Measurements from ENCODE around the gene DAB2IP. TPM values are rescaled to one million over a fixed set of nuclear protein-coding genes. Genes with fewer than 3 reads are reported as not detected.
A peak's percentile ranks its signal among the peaks of the same experiment; 100 is the strongest.

Gene DAB2IP
- polyA plus RNA-seq, 1 donor (not counting 4 experiments of a cell fraction or from before 2014, with no cell fraction given) = 28.6 TPM

DNA sequence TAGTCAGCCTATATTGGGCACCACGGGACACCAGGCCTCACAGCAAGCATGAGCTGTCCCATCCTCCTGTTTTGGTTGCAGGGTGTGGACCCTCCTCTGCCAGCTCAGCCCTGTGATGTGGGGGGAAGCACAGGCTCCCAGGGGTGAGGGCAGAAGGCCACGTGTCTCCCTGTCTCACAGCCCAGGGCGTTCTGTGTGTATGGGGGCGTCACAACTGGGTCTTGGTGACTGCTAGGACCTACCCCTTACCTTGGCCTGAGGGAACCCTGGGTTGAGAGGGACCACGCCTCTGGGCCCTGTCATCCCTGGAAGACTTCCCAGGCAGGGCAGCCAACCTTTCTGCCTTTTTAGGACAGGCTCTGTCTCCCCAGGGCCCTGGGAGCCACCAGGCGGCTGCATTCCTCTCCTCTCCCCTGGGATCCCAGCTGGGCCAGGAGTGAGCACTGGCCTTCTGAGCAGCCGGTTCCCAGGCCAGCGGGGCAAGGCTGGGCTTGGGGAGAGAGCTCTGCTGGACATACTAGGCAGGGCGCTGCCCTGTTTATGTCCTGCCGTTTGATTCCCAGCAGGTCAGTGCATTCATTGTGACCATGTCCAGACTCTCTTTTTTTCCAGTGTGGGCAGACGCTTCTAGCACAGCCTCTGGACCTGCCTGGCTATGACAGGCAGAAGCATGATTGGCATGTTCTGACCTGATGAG is 97.4 kb downstream of the DAB2IP start:
- Histone ChIP-seq H3K4me1 (ENCODE audit: control insufficient read depth, extremely low read depth, insufficient read depth, low read length) (peaks cover 17% of the 10 kb centered on the region), H3K27ac (ENCODE audit: control insufficient read depth, insufficient read depth, low read length) (peak overlapping the region; percentile 18), H4K20me1 (ENCODE audit: control insufficient read depth, extremely low read depth, insufficient read depth, low read length) (peaks cover 12% of the 10 kb centered on the region)

DNA sequence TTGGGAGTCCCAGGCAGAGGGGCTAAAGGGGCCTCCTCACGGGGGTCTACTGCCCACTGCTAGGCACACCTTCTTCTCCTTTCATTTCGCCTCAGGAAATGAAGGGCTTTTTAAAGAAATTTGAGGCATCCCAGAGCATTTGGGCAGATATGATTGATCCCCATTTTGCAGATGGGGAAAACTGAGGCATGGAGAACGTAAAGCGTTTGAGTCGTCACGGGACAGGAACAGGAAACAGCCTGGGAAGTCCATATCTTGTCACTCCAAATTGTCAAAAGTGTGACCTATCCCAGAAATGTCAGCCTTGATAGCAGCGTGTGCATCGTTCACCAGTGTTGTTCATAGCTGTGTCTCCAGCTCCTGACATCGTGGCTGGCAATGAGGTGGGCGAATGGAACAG is 98.2 kb downstream of the DAB2IP start:
- peaks cover 15% of the 10 kb centered on the region for H3K9me1 ChIP-seq (ENCODE audit: control insufficient read depth, extremely low read depth, insufficient read depth, low read length)
- DNase-seq (ENCODE audit: low read depth, low spot score) = no peak
- peaks cover 23% of the 10 kb centered on the region for H3K4me1 ChIP-seq (ENCODE audit: control insufficient read depth, extremely low read depth, insufficient read depth, low read length)
- no peaks in the 10 kb centered on the region for H3K9me3 ChIP-seq (ENCODE audit: control insufficient read depth, low read depth, low read length)
- TF ChIP-seq CTCF (optimal IDR thresholded peaks at IDR 0.05 in 1 of 3, IDR thresholded peaks at IDR 0.05 in 1 of 3, conservative IDR thresholded peaks at IDR 0.05 in 1 of 3; ENCODE audit: extremely low read depth in 1 of 3, insufficient read depth in 2 of 3, low read length in 3 of 3) = no peak
- TF ChIP-seq EZH2 (IDR thresholded peaks at IDR 0.05; ENCODE audit: low read length) = no peak
- H3K27me3 ChIP-seq (ENCODE audit: control insufficient read depth, extremely low read depth, insufficient read depth, low read length) = no peaks in the 10 kb centered on the region
- dilution Hi-C loops (cut with MboI; ENCODE audit: extremely low pct_ligation_motif_present, low sequenced_read_pairs) = no loop called here
- no peak overlapping the region for H2AFZ ChIP-seq (ENCODE audit: control insufficient read depth, low read length)
- peaks cover 10% of the 10 kb centered on the region for H4K20me1 ChIP-seq (ENCODE audit: control insufficient read depth, extremely low read depth, insufficient read depth, low read length)
- no peak for FAIRE-seq
- H3K4me3 ChIP-seq (ENCODE audit: control insufficient read depth in 2 of 3, extremely low read depth in 1 of 3, insufficient read depth in 2 of 3, low read depth in 1 of 3, low read length in 3 of 3) = no peak overlapping the region
- no peak overlapping the region for H3K4me2 ChIP-seq (ENCODE audit: control insufficient read depth, extremely low read depth, insufficient read depth, low read depth, low read length)
- H3K27ac ChIP-seq (ENCODE audit: control insufficient read depth, insufficient read depth, low read length) = no peak overlapping the region
- no peak overlapping the region for H3K9ac ChIP-seq (ENCODE audit: control insufficient read depth, extremely low read depth, insufficient read depth, low read length)
- H3K79me2 ChIP-seq (ENCODE audit: control insufficient read depth, insufficient read depth, low read length) = peaks cover 88% of the 10 kb centered on the region
- H3K36me3 ChIP-seq (ENCODE audit: control insufficient read depth in 2 of 2, extremely low read depth in 1 of 2, insufficient read depth in 2 of 2, low read length in 2 of 2) = peaks cover 7 to 14% of the 10 kb centered on the region in 2 experiments

More for the DNA sequence above, 97.4 kb downstream of the DAB2IP start:
- Histone ChIP-seq H3K79me2 (ENCODE audit: control insufficient read depth, insufficient read depth, low read length) (peaks cover 87% of the 10 kb centered on the region), H3K9me3 (ENCODE audit: control insufficient read depth, low read depth, low read length) (no peaks in the 10 kb centered on the region), H3K27me3 (ENCODE audit: control insufficient read depth, extremely low read depth, insufficient read depth, low read length) (no peaks in the 10 kb centered on the region), H3K36me3 (ENCODE audit: control insufficient read depth in 2 of 2, extremely low read depth in 1 of 2, insufficient read depth in 2 of 2, low read length in 2 of 2) (peaks cover 7 to 12% of the 10 kb centered on the region in 2 experiments), H2AFZ (ENCODE audit: control insufficient read depth, low read length) (no peak overlapping the region), H3K9ac (ENCODE audit: control insufficient read depth, extremely low read depth, insufficient read depth, low read length) (no peak overlapping the region), H3K4me3 (ENCODE audit: control insufficient read depth in 2 of 3, extremely low read depth in 1 of 3, insufficient read depth in 2 of 3, low read depth in 1 of 3, low read length in 3 of 3) (no peak overlapping the region), H3K9me1 (ENCODE audit: control insufficient read depth, extremely low read depth, insufficient read depth, low read length) (peaks cover 15% of the 10 kb centered on the region), H3K4me2 (ENCODE audit: control insufficient read depth, extremely low read depth, insufficient read depth, low read depth, low read length) (no peak overlapping the region)
- dilution Hi-C loops (cut with MboI; ENCODE audit: extremely low pct_ligation_motif_present, low sequenced_read_pairs) = no loop called here
- DNase-seq (ENCODE audit: low read depth, low spot score) (no peak), FAIRE-seq (peak; percentile 13)
- TF ChIP-seq EZH2 (IDR thresholded peaks at IDR 0.05; ENCODE audit: low read length) (no peak), CTCF (optimal IDR thresholded peaks at IDR 0.05 in 1 of 3, IDR thresholded peaks at IDR 0.05 in 1 of 3, conservative IDR thresholded peaks at IDR 0.05 in 1 of 3; ENCODE audit: extremely low read depth in 1 of 3, insufficient read depth in 2 of 3, low read length in 3 of 3) (peak in 1 of 3 experiments; percentile 3)
